GM21723 (cell line): ENCODE results near the gene CLEC1A.
"Not testable (repeated sequence)": the region's sequence is repeated elsewhere in the genome, so short reads cannot be mapped to it uniquely, and the experiment has no call there.

Experiments used
- ATAC-seq: cut with Tn5 transposase; IDR thresholded peaks from one replicate; pipeline ENCODE4 v1.9.1; 2021; ENCODE audit warnings: mild to moderate bottlenecking, moderate library complexity; ENCODE audit not compliant: unreplicated experiment

CLEC1A gene

GRCh38 chr12:10052193-10052913 is 46.4 kb downstream of the CLEC1A start:
- no peak for ATAC-seq

DNA sequence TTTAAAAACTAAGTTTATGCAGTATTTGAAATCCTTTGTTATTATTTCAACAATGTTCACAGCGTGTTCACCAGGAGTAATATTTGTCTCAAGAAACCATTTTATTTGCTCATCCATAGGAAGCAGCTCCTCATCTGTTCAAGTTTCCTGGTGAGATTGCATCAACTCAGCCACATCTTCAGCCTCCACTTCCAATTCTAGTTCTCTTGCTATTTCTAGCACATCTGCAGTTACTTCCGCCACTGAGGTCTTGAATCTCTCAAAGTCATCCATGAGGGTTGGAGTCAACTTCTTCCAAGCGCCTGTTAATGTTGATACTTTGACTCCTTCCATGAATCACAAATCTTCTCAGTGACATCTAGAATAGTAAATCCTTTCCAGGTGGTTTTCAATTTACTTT is 50.3 kb downstream of the CLEC1A start:
- no peak for ATAC-seq

DNA sequence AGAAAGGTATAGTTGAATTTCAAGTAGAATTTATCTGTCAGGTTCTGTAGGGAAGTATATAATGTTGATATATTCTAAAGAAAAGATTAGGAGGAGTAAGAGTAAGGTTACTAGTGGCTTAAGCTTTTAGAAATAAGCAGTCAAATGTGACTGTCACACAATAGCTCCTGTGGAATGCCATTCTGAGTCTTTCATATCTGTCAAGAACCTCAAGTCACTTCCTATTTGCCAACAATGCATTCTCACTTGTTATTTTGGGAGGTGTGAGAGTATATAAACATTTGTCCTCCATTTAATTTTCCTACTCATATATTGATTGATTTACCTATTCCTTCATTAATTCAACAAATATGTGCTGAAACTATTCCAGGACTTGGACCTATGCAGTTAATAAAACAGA is 56.6 kb downstream of the CLEC1A start:
- ATAC-seq: no peak

DNA sequence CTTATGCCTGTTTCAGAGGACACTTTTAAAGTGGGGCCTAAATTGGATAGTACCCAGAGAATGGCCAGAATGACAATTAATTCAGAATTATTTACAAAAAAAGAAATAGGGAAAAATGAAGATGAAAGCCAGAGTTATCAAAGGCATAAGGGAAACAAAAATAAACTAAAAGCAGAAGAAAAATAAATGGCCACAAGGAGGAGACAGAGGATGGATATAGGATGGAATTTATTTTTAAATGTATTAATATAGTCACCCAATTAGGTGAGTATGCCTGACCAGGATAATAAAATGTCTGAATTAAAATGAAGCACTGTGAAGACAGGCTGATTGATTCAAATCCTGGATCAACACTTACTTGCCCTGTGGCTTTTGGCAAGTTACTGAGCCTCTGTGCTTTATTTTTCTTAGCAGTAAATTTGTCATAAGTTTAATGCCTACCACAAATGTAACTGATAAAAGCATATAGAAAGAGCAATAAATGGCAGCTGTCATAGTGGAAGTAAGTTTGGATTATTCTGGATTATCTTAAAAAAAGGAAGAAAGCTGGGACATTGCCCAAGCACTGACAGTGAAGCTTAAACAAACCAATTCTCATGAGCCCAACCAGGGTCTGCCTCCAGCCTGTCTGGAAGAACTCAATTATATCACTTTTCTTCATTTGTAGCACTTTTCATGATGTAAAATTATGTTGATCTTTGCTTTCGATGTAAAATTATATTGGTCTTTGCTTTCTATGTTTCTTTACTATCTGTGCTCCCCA is 64.8 kb downstream of the CLEC1A start:
- ATAC-seq: no peak

DNA sequence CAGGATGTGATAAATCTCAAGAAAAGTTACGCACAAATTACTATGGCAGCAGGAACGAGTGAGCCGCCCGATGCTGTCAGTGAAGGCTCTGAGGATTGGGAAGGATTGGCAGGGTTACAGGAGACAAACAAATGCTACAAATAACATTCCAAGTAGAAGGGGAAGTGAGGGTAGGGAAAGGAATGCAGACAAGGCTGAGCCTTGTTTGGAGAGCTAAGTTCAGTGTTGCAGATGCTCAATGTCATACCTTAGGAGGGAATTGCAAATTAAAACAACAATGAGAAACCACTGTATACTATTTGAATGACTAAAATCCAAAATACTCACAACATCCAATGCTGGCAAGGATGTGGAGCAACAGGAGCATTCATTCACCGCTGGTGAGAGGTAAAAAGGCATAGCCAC is 67.0 kb downstream of the CLEC1A start:
- no peak for ATAC-seq

DNA sequence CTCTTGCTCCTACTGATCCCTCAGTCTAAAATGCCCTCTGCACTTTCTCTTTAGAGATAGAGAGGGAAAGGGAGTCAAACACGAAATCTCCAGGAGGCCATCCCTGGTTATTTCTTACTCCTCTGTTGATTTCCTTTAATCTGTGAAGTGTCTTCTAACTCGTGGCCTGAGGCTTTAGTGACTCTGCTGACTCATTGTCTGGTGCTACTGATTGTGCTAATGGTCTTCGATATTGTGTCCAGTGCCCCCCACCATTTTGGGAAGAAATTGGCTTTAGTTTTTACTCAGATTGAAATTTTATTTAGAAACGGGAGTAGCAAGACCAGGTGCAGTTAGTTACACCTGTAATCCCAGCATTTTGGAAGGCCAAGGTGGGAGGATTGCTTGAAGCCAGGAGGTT is 67.5 kb downstream of the CLEC1A start:
- no peak for ATAC-seq

DNA sequence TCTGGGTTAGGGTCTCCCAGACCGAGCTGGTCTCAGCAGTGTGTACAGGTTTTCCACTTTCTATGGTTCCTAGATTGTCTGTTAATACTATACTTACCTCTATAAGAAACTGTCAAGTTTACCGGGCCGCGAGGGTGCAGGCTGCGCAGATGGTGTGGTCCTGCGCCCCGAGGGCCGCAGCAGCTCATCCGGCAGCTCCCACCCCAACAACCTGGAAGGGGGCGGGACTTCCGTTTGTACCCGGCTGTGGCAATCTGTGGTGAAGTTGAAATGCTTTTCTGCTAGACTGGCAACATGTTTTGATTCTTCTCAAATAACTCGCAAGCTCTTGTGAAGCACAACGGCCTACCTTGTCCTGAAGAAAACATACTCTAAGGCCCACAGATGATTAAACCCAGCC is 68.3 kb downstream of the CLEC1A start, which contains the start of gene CLEC9A:
TSS of gene CLEC9A (plus strand) at position 237 of the 400 bp plus-strand sequence. CDS start 22,006 bp downstream, outside the sequence.
- no peak for ATAC-seq

DNA sequence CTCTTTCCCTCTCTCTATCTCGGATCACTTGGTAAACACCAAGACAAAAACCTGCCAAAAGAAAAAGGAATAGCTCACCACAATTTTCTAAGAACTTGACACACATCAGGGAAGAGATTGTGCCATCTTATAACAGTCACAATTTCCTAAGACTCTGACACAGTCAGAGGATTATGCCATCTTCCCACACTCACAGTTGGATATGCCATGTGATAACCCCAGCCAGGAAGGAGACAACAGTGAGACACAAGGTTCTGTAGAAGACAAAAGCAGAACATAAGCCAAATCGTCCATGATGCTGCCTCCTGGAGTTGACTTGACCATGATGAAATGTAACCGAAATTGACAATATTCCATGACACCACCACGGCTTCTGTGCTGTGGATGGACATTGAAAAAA is 71.1 kb downstream of the CLEC1A start:
- no peak for ATAC-seq

GRCh38 chr12:10027311-10027710 is 71.5 kb downstream of the CLEC1A start:
- ATAC-seq: no peak

DNA sequence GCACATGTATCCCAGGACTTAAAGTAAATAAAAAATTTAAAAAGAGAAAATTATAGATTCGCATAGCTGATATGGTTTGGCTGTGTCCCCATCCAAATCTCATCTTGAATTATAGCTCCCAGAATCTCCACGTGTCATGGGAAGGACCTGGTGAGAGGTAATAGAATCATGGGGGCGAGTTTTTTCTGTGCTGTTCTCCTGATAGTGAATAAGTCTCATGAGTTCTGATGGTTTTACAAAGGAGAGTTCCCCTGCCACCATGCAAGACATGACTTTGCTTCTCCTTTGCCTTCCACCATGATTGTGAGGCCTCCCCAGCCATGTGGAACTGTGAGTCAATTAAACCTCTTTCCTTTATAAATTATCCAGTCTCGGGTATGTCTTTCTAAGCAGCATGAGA is 72.1 kb downstream of the CLEC1A start:
- not testable (repeated sequence) for ATAC-seq

- no peak for ATAC-seq
These were observed 73.5 kb downstream of the CLEC1A start for GRCh38 chr12:10025236-10025635.

GRCh38 chr12:10021342-10021741 is 77.4 kb downstream of the CLEC1A start:
- no peak for ATAC-seq
